Spleen (tissue), 7 donors: ENCODE data around the gene PDE6A.

ENCODE experiments used
- POLR2A ChIP-seq, 3 donors: fragments of 450-650 bp; IDR thresholded peaks; one replicate each; pipeline ENCODE4 v1.5.1; 2017; ENCODE audit warnings: antibody characterized with exemption in 3 of 3, mild to moderate bottlenecking in 1 of 3
- POLR2AphosphoS5 ChIP-seq, 3 donors: sonication (generic); formaldehyde crosslinking; IDR thresholded peaks; one replicate each; pipeline ENCODE4 v1.5.1; 2017; ENCODE audit warnings: antibody characterized with exemption in 3 of 3
- TF ChIP-seq, protein P1 (sequence below), 11 experiments: fragments of 200-600 bp in 7 of 11; fragments of 450-650 bp in 4 of 11; sonication (generic) in 4 of 11; IDR thresholded peaks in 8 of 11; conservative IDR thresholded peaks in 3 of 11; 1 replicate in 7 of 11; 2 replicates in 4 of 11; pipeline versions ENCODE4 v1.4.0 to v1.8.0; 2016 to 2021; ENCODE audit warnings: antibody characterized with exemption in 11 of 11, inconsistent platforms in 4 of 11, mild to moderate bottlenecking in 1 of 11
- donor health status: DM: no; HTN: no; CAD: no; lungs with moderate emphysema.
- donor health status: DM: no; HTN: no; CAD: no.
- donor health status: DM: no; HTN: no; CAD: no.

DNA sequence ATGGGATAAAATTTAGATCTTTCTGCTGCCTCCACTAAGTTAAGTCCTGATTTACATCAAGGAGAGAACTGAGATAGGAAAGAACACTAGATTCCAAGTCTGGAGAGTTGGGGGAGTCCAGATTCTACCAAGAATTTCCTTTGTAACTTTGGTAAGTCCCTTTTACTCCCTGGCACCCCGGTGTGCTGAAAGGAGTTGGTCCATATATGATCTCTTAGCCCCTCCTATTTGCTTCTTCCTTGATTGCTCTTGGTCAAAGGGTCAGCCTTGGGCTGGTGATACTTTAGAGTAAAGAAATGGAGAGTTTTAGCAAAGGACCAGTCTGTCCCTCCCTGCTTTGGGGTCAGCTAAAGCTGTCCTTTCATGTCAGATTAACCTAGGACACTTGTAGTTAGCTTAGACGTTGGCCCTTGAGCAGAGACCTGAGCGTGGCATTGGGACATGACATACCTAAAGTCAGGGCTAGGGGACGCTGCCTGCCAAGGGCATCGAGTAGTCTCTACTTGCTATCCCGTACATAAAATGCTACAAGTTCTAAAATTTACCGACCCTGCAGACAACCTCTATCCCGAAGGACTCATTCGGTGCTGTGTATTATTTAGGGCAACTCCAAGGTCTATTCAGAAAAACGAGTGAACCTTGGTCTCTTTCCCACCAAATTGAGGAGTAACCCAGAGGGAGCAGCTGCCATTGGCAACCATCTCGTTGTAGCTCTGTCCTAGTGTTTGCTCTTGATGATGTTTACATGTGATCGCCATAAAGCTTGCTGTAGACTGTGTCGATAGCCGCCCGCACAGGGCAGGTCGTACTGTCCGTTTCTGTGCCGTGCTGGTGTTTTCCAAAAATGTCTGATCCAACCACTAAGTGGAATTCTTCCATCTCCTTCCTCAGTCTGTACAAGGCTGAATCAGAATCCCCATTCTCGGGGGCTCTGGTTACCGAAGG lies 94.4 kb downstream of the PDE6A start:
- TF ChIP-seq, protein P1, sequence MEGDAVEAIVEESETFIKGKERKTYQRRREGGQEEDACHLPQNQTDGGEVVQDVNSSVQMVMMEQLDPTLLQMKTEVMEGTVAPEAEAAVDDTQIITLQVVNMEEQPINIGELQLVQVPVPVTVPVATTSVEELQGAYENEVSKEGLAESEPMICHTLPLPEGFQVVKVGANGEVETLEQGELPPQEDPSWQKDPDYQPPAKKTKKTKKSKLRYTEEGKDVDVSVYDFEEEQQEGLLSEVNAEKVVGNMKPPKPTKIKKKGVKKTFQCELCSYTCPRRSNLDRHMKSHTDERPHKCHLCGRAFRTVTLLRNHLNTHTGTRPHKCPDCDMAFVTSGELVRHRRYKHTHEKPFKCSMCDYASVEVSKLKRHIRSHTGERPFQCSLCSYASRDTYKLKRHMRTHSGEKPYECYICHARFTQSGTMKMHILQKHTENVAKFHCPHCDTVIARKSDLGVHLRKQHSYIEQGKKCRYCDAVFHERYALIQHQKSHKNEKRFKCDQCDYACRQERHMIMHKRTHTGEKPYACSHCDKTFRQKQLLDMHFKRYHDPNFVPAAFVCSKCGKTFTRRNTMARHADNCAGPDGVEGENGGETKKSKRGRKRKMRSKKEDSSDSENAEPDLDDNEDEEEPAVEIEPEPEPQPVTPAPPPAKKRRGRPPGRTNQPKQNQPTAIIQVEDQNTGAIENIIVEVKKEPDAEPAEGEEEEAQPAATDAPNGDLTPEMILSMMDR (IDR thresholded peaks at IDR 0.05 in 8 of 11, conservative IDR thresholded peaks at IDR 0.05 in 3 of 11) = no peak
- TF ChIP-seq POLR2A (IDR thresholded peaks at IDR 0.05) (no peak), POLR2AphosphoS5 (IDR thresholded peaks at IDR 0.05) (no peak)
